Measurements from ENCODE around the gene CNBP. TPM values are rescaled to one million over a fixed set of nuclear protein-coding genes. Genes with fewer than 3 reads are reported as not detected.

CNBP gene
- total and polyA plus RNA-seq, 2 experiments from 2014 or later, result 240 to 373 TPM

DNA sequence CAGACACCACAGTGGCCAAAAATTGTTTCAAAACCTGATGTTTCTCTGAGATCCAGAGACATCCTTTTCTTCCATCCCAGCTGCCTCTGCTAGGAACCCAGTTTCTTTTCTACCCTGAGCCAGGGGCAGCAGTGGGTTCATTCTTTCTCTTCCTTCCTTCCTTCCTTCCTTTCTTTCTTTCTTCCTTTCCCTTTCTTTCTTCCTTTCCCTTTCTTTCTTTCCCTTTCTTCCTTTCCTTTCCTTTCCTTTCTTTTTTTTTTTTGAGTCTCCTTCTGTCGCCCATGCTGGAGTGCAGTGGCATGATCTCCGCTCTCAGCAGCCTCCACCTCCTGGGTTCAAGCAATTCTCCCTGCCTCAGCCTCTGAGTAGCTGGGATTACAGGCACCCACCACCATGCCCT is 35.0 kb upstream of the CNBP start:
- Histone ChIP-seq H3K9me2 (ENCODE audit: insufficient read depth) (no peaks in the 10 kb centered on the region), H3F3A (ENCODE audit: insufficient read depth) (no peaks in the 10 kb centered on the region), H3K36me3 (ENCODE audit: low read depth) (no peaks in the 10 kb centered on the region), H3K27me3 (replicated peaks; ENCODE audit: insufficient read depth) (no peaks in the 10 kb centered on the region), H4K20me1 (ENCODE audit: insufficient read depth) (no peaks in the 10 kb centered on the region), H3K4me2 (ENCODE audit: unreplicated experiment) (no peak overlapping the region), H3K4me3 (no peak overlapping the region), H3K9ac (no peak overlapping the region), H2AFZ (no peak overlapping the region), H3K9me3 (ENCODE audit: low read depth) (no peaks in the 10 kb centered on the region), H3K27ac (no peak overlapping the region), H3K79me2 (ENCODE audit: insufficient read depth) (no peaks in the 10 kb centered on the region), H3K4me1 (ENCODE audit: insufficient read depth) (no peaks in the 10 kb centered on the region)
- in situ Hi-C loops (cut with MboI), result no loop called here
- 69 to 88% methylated on average over 2 of the region's 2 CpGs for WGBS, 2 experiments (ENCODE audit: low coverage in 1 of 2, low lambda C conversion rate in 2 of 2, missing lambda C conversion rate in 2 of 2)
- TF ChIP-seq EZH2 (IDR thresholded peaks at IDR 0.05; ENCODE audit: insufficient read depth, poor library complexity, severe bottlenecking) (no peak), EZH2phosphoT487 (IDR thresholded peaks at IDR 0.05; ENCODE audit: insufficient read depth, low read depth) (no peak)
- DNase-seq, result no peak

DNA sequence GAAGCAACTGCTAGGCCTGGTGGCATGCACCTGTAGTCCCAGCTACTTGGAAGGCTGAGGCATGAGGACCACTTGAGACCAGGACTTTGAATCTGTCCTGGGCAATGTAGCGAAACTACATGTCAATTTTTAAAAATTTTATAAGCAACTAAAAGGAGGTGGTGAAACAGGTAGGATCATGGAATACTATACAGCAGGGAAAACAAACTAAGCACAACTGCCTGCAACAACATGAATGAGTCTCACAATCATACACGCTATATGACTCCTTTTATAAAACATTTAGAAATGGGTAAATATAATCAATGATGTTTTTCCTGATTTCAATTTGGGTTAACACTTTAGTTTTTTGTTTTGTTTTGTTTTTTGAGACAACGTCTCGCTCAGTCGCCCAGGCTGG is 29.5 kb upstream of the CNBP start:
- Histone ChIP-seq H3K27me3 (replicated peaks; ENCODE audit: insufficient read depth) (no peaks in the 10 kb centered on the region), H3K4me1 (ENCODE audit: insufficient read depth) (peaks cover 11% of the 10 kb centered on the region), H3K27ac (no peak overlapping the region), H3F3A (ENCODE audit: insufficient read depth) (peaks cover 26% of the 10 kb centered on the region), H3K4me2 (ENCODE audit: unreplicated experiment) (no peak overlapping the region), H3K9ac (no peak overlapping the region), H3K4me3 (no peak overlapping the region), H3K36me3 (ENCODE audit: low read depth) (no peaks in the 10 kb centered on the region), H3K79me2 (ENCODE audit: insufficient read depth) (no peaks in the 10 kb centered on the region), H4K20me1 (ENCODE audit: insufficient read depth) (no peaks in the 10 kb centered on the region), H3K9me2 (ENCODE audit: insufficient read depth) (no peaks in the 10 kb centered on the region), H2AFZ (no peak overlapping the region), H3K9me3 (ENCODE audit: low read depth) (no peaks in the 10 kb centered on the region)
- DNase-seq, result no peak
- WGBS, 2 experiments (ENCODE audit: low coverage in 1 of 2, low lambda C conversion rate in 2 of 2, missing lambda C conversion rate in 2 of 2), result 97% methylated on average over 5 of the region's 5 CpGs
- no peak for TF ChIP-seq EZH2phosphoT487 (IDR thresholded peaks at IDR 0.05; ENCODE audit: insufficient read depth, low read depth)
- TF ChIP-seq EZH2 (IDR thresholded peaks at IDR 0.05; ENCODE audit: insufficient read depth, poor library complexity, severe bottlenecking), result no peak
- in situ Hi-C loops (cut with MboI), result no loop called here

DNA sequence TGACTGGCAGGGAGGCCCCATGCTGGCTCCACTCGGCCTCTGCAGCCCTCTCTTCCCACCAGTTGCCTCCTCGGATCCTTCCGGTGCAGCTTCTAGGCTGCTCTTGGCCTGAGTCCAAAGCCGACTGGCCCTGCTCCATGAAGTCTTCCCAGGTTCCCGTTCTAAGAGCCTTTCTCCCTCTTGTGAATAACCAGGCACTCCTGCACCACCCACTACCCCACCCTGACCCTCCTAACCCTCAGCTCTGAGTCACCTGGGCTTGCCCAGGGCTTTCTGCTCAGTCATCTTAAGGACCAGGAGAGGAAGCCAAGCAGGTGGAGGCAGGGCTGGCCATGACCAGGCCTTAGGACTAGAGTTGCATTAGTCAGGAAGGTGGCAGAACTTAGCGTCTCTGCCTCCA is 28.1 kb upstream of the CNBP start:
- H3K9me3 ChIP-seq (ENCODE audit: low read depth), result no peaks in the 10 kb centered on the region
- peak overlapping the region; percentile 47 for H3K27ac ChIP-seq
- in situ Hi-C loops (cut with MboI), result no loop called here
- H2AFZ ChIP-seq, result peak overlapping the region; percentile 52
- DNase-seq, result peak; percentile 92
- H3K36me3 ChIP-seq (ENCODE audit: low read depth), result no peaks in the 10 kb centered on the region
- WGBS, 2 experiments (ENCODE audit: low coverage in 1 of 2, low lambda C conversion rate in 2 of 2, missing lambda C conversion rate in 2 of 2), result 1 to 5% methylated on average over 6 of the region's 6 CpGs
- peak overlapping the region; percentile 13; the same call in 1 of the 2 replicates for H3K9ac ChIP-seq
- H3K27me3 ChIP-seq (replicated peaks; ENCODE audit: insufficient read depth), result no peaks in the 10 kb centered on the region
- H3K4me2 ChIP-seq (ENCODE audit: unreplicated experiment), result peak overlapping the region; percentile 51
- no peaks in the 10 kb centered on the region for H3K9me2 ChIP-seq (ENCODE audit: insufficient read depth)
- H4K20me1 ChIP-seq (ENCODE audit: insufficient read depth), result no peaks in the 10 kb centered on the region
- H3K4me3 ChIP-seq, result 0 out of 2 replicates have a peak overlapping the region, but pooled peaks have one; percentile 2
- H3K79me2 ChIP-seq (ENCODE audit: insufficient read depth), result no peaks in the 10 kb centered on the region
- peaks cover 26% of the 10 kb centered on the region for H3F3A ChIP-seq (ENCODE audit: insufficient read depth)
- TF ChIP-seq EZH2 (IDR thresholded peaks at IDR 0.05; ENCODE audit: insufficient read depth, poor library complexity, severe bottlenecking) (no peak), EZH2phosphoT487 (IDR thresholded peaks at IDR 0.05; ENCODE audit: insufficient read depth, low read depth) (no peak)
- peaks cover 11% of the 10 kb centered on the region for H3K4me1 ChIP-seq (ENCODE audit: insufficient read depth)

DNA sequence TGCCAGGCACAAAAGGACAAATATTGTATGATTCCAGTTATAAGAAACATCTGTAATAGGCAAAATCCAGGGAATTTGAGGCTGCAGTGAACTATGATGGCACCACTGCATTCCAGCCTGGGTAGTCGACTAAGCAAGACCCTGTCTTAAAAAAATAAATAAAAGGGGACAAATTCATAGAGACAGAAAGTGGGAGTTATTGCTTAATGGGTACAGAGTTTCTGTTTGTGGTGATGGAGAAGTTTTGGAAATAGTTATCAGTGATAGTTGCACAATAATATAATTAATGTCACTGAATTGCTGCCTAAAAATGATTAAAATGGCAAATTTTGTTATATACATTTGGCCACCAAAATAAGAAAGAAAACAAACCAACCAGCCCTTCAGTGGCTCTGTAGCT is 27.6 kb upstream of the CNBP start:
- Histone ChIP-seq H2AFZ (peak overlapping the region; percentile 52), H3K36me3 (ENCODE audit: low read depth) (no peaks in the 10 kb centered on the region), H3K79me2 (ENCODE audit: insufficient read depth) (no peaks in the 10 kb centered on the region), H3K9ac (peak overlapping the region; percentile 13; the same call in 1 of the 2 replicates), H3K9me2 (ENCODE audit: insufficient read depth) (no peaks in the 10 kb centered on the region), H4K20me1 (ENCODE audit: insufficient read depth) (no peaks in the 10 kb centered on the region), H3K4me2 (ENCODE audit: unreplicated experiment) (peak overlapping the region; percentile 51), H3K27ac (peak overlapping the region; percentile 47), H3K4me3 (0 out of 2 replicates have a peak overlapping the region, but pooled peaks have one; percentile 2), H3F3A (ENCODE audit: insufficient read depth) (peaks cover 26% of the 10 kb centered on the region), H3K9me3 (ENCODE audit: low read depth) (no peaks in the 10 kb centered on the region), H3K4me1 (ENCODE audit: insufficient read depth) (peaks cover 11% of the 10 kb centered on the region), H3K27me3 (replicated peaks; ENCODE audit: insufficient read depth) (no peaks in the 10 kb centered on the region)
- peak; percentile 32 for DNase-seq
- no peak for TF ChIP-seq EZH2 (IDR thresholded peaks at IDR 0.05; ENCODE audit: insufficient read depth, poor library complexity, severe bottlenecking)
- no peak for TF ChIP-seq EZH2phosphoT487 (IDR thresholded peaks at IDR 0.05; ENCODE audit: insufficient read depth, low read depth)
- in situ Hi-C loops (cut with MboI), result no loop called here
- 0 to 5% methylated on average over 1 of the region's 1 CpG for WGBS, 2 experiments (ENCODE audit: low coverage in 1 of 2, low lambda C conversion rate in 2 of 2, missing lambda C conversion rate in 2 of 2)

DNA sequence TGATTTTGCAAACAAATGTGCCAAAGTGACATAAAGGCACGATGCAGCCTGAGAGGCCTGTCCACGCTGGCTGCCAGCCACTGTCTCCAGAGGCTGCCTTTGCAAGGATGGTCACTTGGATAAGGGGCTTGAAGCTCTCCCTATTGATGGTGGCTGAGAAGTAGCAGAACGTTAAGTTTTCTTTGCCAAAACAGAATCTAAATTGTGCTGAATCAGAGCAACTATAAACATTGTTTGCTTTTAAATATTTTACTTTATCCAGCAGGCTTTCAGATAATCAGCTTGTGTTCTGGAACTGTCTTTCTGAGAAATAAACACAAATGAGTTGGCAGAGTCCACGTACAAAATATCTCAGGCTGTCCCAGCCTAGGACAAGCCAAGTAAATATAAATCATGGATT is 23.8 kb upstream of the CNBP start:
- 20 to 21% methylated on average over 4 of the region's 4 CpGs for WGBS, 2 experiments (ENCODE audit: low coverage in 1 of 2, low lambda C conversion rate in 2 of 2, missing lambda C conversion rate in 2 of 2)
- no peaks in the 10 kb centered on the region for H4K20me1 ChIP-seq (ENCODE audit: insufficient read depth)
- DNase-seq, result no peak
- H2AFZ ChIP-seq, result peak overlapping the region; percentile 11
- no peaks in the 10 kb centered on the region for H3K27me3 ChIP-seq (replicated peaks; ENCODE audit: insufficient read depth)
- TF ChIP-seq EZH2phosphoT487 (IDR thresholded peaks at IDR 0.05; ENCODE audit: insufficient read depth, low read depth) (no peak), EZH2 (IDR thresholded peaks at IDR 0.05; ENCODE audit: insufficient read depth, poor library complexity, severe bottlenecking) (no peak)
- peaks cover 11% of the 10 kb centered on the region for H3K4me1 ChIP-seq (ENCODE audit: insufficient read depth)
- no peak overlapping the region for H3K4me3 ChIP-seq
- H3K9me3 ChIP-seq (ENCODE audit: low read depth), result no peaks in the 10 kb centered on the region
- no peaks in the 10 kb centered on the region for H3K36me3 ChIP-seq (ENCODE audit: low read depth)
- no peak overlapping the region for H3K4me2 ChIP-seq (ENCODE audit: unreplicated experiment)
- in situ Hi-C loops (cut with MboI), result no loop called here
- no peak overlapping the region for H3K27ac ChIP-seq
- no peak overlapping the region for H3K9ac ChIP-seq
- no peaks in the 10 kb centered on the region for H3K79me2 ChIP-seq (ENCODE audit: insufficient read depth)
- no peaks in the 10 kb centered on the region for H3K9me2 ChIP-seq (ENCODE audit: insufficient read depth)
- H3F3A ChIP-seq (ENCODE audit: insufficient read depth), result peaks cover 22% of the 10 kb centered on the region

Data from GM23248 (cell line).